ENCODE data around the gene BCOR.

The BCOR gene

DNA sequence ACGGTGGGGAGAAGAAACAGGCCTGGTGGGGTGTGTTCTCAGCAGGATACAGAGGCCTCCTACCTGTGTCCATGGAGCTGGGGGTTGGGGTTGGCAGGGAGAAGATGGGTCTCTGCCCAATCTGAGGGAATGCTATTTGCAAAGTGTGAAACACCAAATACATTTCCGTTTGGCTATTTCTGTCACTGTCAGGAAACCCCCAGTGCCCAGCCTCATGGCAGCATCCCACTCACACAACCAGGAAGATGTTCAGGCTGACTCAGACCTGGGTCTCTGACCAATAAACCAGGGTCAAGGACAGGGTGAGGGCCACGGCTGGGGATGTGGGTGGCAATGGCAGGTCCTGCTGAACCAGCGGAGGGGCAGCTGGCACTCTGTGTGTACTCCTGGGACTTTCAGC lies 41.3 kb downstream of the BCOR start:
- Histone ChIP-seq H3K9ac (ENCODE audit: low read length) (no peak overlapping the region), H3K79me2 (ENCODE audit: insufficient read depth, low read length) (no peaks in the 10 kb centered on the region), H3K4me2 (ENCODE audit: low read length) (no peak overlapping the region), H3K9me2 (ENCODE audit: low read depth, low read length) (no peaks in the 10 kb centered on the region), H4K20me1 (ENCODE audit: insufficient read depth, low read length) (no peaks in the 10 kb centered on the region), H3K27ac (ENCODE audit: low read depth, low read length, poor library complexity, severe bottlenecking) (no peak overlapping the region), H3K4me1 (ENCODE audit: insufficient read depth, low read length, severe bottlenecking) (no peaks in the 10 kb centered on the region), H3K9me3 (ENCODE audit: low read length) (no peaks in the 10 kb centered on the region), H2AFZ (ENCODE audit: low read length) (no peak overlapping the region), H3F3A (ENCODE audit: insufficient read depth, low read length) (no peaks in the 10 kb centered on the region), H3K36me3 (ENCODE audit: insufficient read depth, low read length) (peaks cover 99% of the 10 kb centered on the region), H3K4me3 (ENCODE audit: low read depth, low read length, poor library complexity, severe bottlenecking) (no peak overlapping the region), H3K27me3 (ENCODE audit: insufficient read depth, low read length) (no peaks in the 10 kb centered on the region)
- TF ChIP-seq CTCF (IDR thresholded peaks at IDR 0.05; ENCODE audit: low read length) (no peak), EZH2 (IDR thresholded peaks at IDR 0.05; ENCODE audit: borderline replicate concordance, low read length) (no peak)

DNA sequence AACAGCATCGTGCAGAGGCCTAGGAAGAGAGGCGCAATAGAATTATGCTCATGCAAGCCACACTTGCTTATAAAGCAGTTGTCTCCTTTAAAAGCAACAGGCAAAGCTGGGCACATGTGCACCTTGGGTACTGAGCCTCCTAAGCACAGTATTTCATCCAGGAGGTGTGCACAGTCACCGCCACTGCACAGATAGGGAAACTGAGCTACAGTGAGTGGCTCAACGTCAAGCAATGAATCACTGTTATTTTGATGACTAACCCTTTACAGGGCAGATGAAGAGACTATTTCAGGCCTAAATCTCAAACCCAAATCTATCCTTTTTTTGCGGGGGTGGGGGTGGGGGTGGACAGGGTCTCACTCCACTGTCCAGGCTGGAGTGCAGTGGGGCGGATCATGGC lies 42.3 kb downstream of the BCOR start:
- Histone ChIP-seq H3K27ac (ENCODE audit: low read depth, low read length, poor library complexity, severe bottlenecking) (no peak overlapping the region), H2AFZ (ENCODE audit: low read length) (no peak overlapping the region), H3K9me3 (ENCODE audit: low read length) (no peaks in the 10 kb centered on the region), H3K9ac (ENCODE audit: low read length) (no peak overlapping the region), H3K79me2 (ENCODE audit: insufficient read depth, low read length) (no peaks in the 10 kb centered on the region), H3K4me1 (ENCODE audit: insufficient read depth, low read length, severe bottlenecking) (no peaks in the 10 kb centered on the region), H3K27me3 (ENCODE audit: insufficient read depth, low read length) (no peaks in the 10 kb centered on the region), H3K4me2 (ENCODE audit: low read length) (no peak overlapping the region), H3F3A (ENCODE audit: insufficient read depth, low read length) (no peaks in the 10 kb centered on the region), H4K20me1 (ENCODE audit: insufficient read depth, low read length) (no peaks in the 10 kb centered on the region), H3K4me3 (ENCODE audit: low read depth, low read length, poor library complexity, severe bottlenecking) (no peak overlapping the region), H3K36me3 (ENCODE audit: insufficient read depth, low read length) (peaks cover 100% of the 10 kb centered on the region), H3K9me2 (ENCODE audit: low read depth, low read length) (no peaks in the 10 kb centered on the region)
- no peak for TF ChIP-seq EZH2 (IDR thresholded peaks at IDR 0.05; ENCODE audit: borderline replicate concordance, low read length)
- no peak for TF ChIP-seq CTCF (IDR thresholded peaks at IDR 0.05; ENCODE audit: low read length)

- TF ChIP-seq EZH2 (IDR thresholded peaks at IDR 0.05; ENCODE audit: borderline replicate concordance, low read length) (no peak), CTCF (IDR thresholded peaks at IDR 0.05; ENCODE audit: low read length) (no peak)
- no peak overlapping the region for H3K4me3 ChIP-seq (ENCODE audit: low read depth, low read length, poor library complexity, severe bottlenecking)
- H3K27me3 ChIP-seq (ENCODE audit: insufficient read depth, low read length) = no peaks in the 10 kb centered on the region
- no peak overlapping the region for H3K27ac ChIP-seq (ENCODE audit: low read depth, low read length, poor library complexity, severe bottlenecking)
- no peak overlapping the region for H3K9ac ChIP-seq (ENCODE audit: low read length)
- H3K4me1 ChIP-seq (ENCODE audit: insufficient read depth, low read length, severe bottlenecking) = no peaks in the 10 kb centered on the region
- H3K9me2 ChIP-seq (ENCODE audit: low read depth, low read length) = no peaks in the 10 kb centered on the region
- H4K20me1 ChIP-seq (ENCODE audit: insufficient read depth, low read length) = no peaks in the 10 kb centered on the region
- H3K36me3 ChIP-seq (ENCODE audit: insufficient read depth, low read length) = peaks cover 100% of the 10 kb centered on the region
- H3K79me2 ChIP-seq (ENCODE audit: insufficient read depth, low read length) = no peaks in the 10 kb centered on the region
- no peaks in the 10 kb centered on the region for H3F3A ChIP-seq (ENCODE audit: insufficient read depth, low read length)
- H3K4me2 ChIP-seq (ENCODE audit: low read length) = no peak overlapping the region
- H2AFZ ChIP-seq (ENCODE audit: low read length) = no peak overlapping the region
- no peaks in the 10 kb centered on the region for H3K9me3 ChIP-seq (ENCODE audit: low read length)
These were observed 43.0 kb downstream of the BCOR start for GRCh38 chrX:40054793-40055192.

Measured in OCI-LY1 (cell line).